Activated B cell treated with CpG ODN at 0.5 μM for 24 hours (primary cell): ENCODE results near the gene ITPRID2. TPM values are rescaled to one million over a fixed set of nuclear protein-coding genes. Genes with fewer than 3 reads are reported as not detected.

Experiments used
- ATAC-seq: fragments of 200-7000 bp; cut with Tn5 transposase; one replicate; pipeline ENCODE4 v1.10.0; 2021; ENCODE audit warnings: low read depth, mild to moderate bottlenecking, moderate library complexity
- CTCF ChIA-PET: fragments of 350-600 bp; sonication (Branson Sonifier 250); formaldehyde crosslinking; loops from one replicate; lab custom pipeline; 2021; ENCODE audit warnings: antibody characterized with exemption; lab: Charles Lee
- POLR2A ChIA-PET: fragments of 350-600 bp; sonication (Branson Sonifier 250); formaldehyde crosslinking; loops from one replicate; lab custom pipeline; 2021; ENCODE audit warnings: antibody characterized with exemption; lab: Charles Lee
- DNase-seq: peaks from one replicate; pipeline ENCODE4 v3.0.0; 2022
- H3K27ac Mint-ChIP-seq: one replicate; pipeline ENCODE4 v1.8.0; 2020; ENCODE audit warnings: mixed read lengths
- H3K27me3 Mint-ChIP-seq: one replicate; pipeline ENCODE4 v1.8.0; 2021; ENCODE audit warnings: mixed read lengths
- H3K36me3 Mint-ChIP-seq: one replicate; pipeline ENCODE4 v1.8.0; 2021; ENCODE audit warnings: low read depth, mixed read lengths
- H3K4me1 Mint-ChIP-seq: one replicate; pipeline ENCODE4 v1.8.0; 2021; ENCODE audit warnings: mixed read lengths
- H3K4me3 Mint-ChIP-seq: one replicate; pipeline ENCODE4 v1.8.0; 2020; ENCODE audit warnings: mild to moderate bottlenecking, mixed read lengths
- H3K9me3 Mint-ChIP-seq: one replicate; pipeline ENCODE4 v1.8.0; 2020; ENCODE audit warnings: mixed read lengths
- intact Hi-C: fragments of 100-400 bp; cut with micrococcal nuclease; formaldehyde crosslinking; loops from one replicate; pipeline ENCODE4 v1.15.1; 2024
- total RNA-seq: library from RNA; stranded (reverse); gene quantifications from 2 replicates; pipeline ENCODE4 v1.2.3, GENCODE V29; 2022
- TF ChIP-seq, protein P1 (sequence below): fragments of 200-600 bp; IDR thresholded peaks from one replicate; pipeline ENCODE4 v1.8.0; 2022; ENCODE audit warnings: antibody characterized with exemption, mild to moderate bottlenecking

The ITPRID2 gene
- total RNA-seq, 1 donor from 2014 or later, result 33.9 TPM

DNA sequence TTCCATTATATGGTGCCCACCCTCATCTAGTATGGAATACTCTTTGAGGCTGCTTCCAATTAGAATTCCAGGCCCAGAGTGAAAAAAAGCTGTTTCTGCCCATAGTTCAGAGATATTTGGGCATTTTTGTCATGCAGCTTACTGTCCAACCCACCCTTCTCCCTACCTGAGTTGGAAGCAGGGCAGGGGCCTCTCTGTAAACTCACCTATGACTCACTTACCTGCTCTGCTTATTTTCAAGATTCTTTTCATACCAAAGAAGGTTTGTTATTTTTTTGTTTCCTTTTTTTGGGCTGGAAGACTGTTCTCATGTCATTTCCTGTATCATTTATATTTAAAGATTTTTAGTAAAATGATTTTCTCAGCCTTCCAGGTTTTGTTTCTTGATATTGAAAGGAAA lies 55.7 kb downstream of the ITPRID2 start:
- no peaks in the 10 kb centered on the region for H3K36me3 Mint-ChIP-seq
- intact Hi-C loops, result no loop called here
- H3K4me1 Mint-ChIP-seq, result no peaks in the 10 kb centered on the region
- H3K9me3 Mint-ChIP-seq, result no peaks in the 10 kb centered on the region
- ChIA-PET POLR2A (no interaction called here), CTCF (no interaction called here)
- H3K27me3 Mint-ChIP-seq, result peaks cover 13% of the 10 kb centered on the region
- no peak for ATAC-seq
- H3K4me3 Mint-ChIP-seq, result no peak overlapping the region
- DNase-seq, result no peak
- TF ChIP-seq, protein P1, sequence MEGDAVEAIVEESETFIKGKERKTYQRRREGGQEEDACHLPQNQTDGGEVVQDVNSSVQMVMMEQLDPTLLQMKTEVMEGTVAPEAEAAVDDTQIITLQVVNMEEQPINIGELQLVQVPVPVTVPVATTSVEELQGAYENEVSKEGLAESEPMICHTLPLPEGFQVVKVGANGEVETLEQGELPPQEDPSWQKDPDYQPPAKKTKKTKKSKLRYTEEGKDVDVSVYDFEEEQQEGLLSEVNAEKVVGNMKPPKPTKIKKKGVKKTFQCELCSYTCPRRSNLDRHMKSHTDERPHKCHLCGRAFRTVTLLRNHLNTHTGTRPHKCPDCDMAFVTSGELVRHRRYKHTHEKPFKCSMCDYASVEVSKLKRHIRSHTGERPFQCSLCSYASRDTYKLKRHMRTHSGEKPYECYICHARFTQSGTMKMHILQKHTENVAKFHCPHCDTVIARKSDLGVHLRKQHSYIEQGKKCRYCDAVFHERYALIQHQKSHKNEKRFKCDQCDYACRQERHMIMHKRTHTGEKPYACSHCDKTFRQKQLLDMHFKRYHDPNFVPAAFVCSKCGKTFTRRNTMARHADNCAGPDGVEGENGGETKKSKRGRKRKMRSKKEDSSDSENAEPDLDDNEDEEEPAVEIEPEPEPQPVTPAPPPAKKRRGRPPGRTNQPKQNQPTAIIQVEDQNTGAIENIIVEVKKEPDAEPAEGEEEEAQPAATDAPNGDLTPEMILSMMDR, result no peak
- no peak overlapping the region for H3K27ac Mint-ChIP-seq

DNA sequence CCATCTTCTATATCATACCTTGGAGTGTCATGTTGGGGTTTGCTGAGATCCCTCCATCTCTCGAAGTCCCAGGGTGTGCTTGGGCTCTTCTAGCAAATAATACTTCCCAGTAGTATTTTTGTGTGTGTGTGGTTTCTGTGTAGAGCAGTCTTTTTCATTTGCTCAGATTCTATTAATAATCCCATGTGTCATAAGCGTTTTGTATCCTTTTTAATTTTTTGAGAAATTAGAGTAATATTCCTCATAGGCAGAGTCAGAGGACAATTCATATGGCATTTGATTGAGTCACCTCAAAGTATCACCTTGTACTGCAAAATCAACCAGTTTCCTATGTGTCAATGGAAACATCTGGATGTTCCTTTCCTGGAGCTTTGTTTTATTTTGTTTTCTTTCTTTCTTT lies 56.7 kb downstream of the ITPRID2 start:
- Mint-ChIP-seq H3K4me3 (no peak overlapping the region), H3K36me3 (no peaks in the 10 kb centered on the region), H3K9me3 (no peaks in the 10 kb centered on the region), H3K4me1 (no peaks in the 10 kb centered on the region), H3K27me3 (peaks cover 13% of the 10 kb centered on the region), H3K27ac (no peak overlapping the region)
- TF ChIP-seq, protein P1, result no peak
- ATAC-seq, result no peak
- DNase-seq, result no peak
- POLR2A ChIA-PET, result no interaction called here
- intact Hi-C loops, result no loop called here
- CTCF ChIA-PET, result no interaction called here

GRCh38 chr2:181949047-181949446 lies 57.5 kb downstream of the ITPRID2 start:
- Mint-ChIP-seq H3K27me3 (peaks cover 13% of the 10 kb centered on the region), H3K4me3 (no peak overlapping the region), H3K9me3 (no peaks in the 10 kb centered on the region), H3K4me1 (no peaks in the 10 kb centered on the region), H3K36me3 (no peaks in the 10 kb centered on the region), H3K27ac (no peak overlapping the region)
- no peak for ATAC-seq
- TF ChIP-seq, protein P1, result no peak
- DNase-seq, result no peak
- POLR2A ChIA-PET, result no interaction called here
- intact Hi-C loops, result no loop called here
- CTCF ChIA-PET, result interaction anchor here (0.8 to 1.0 kb wide), 2 partner anchors 13 to 209 kb away, joined by 3 read pairs; no protein-coding TSS in a partner anchor

DNA sequence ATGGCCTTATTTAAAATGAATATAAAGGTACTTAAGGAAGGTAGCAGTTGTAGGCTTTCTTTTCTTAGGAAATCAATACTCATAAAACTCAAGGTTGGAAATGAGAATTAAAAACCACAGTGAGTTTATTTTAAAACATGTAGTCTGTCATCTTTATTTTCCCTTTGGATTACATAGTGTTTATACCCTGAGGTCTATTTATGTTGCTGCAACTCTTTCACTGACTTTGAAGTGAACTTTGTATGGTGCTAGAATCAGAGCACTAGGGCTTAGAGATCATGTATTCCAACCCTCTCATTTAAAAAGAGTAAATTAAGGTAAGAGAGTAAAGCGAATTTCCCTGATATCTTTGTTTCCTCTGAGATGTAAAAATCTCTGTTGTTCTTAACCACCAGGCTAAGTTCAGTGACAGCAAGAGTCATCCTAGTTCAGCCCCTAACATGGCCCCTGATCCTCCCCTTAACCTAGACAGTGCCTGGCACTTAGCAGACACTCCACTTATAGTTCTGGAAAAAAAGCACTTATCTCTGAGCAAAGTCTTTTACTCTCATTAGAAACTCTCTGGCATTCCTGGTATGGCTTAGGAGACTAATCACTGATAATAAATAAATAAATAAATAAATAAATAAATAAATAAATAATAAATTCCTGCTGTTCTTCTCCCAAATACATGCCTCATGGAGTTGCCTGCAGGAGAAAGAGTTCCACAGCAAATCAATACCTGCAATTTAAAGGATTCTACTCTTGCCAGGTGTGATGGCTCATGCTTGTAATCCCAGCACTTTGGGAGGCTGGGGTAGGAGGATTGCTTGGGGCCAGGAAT lies 61.1 kb downstream of the ITPRID2 start:
- Mint-ChIP-seq H3K27me3 (peaks cover 12% of the 10 kb centered on the region), H3K27ac (no peak overlapping the region), H3K4me1 (peaks cover 5% of the 10 kb centered on the region), H3K9me3 (no peaks in the 10 kb centered on the region), H3K4me3 (no peak overlapping the region), H3K36me3 (no peaks in the 10 kb centered on the region)
- DNase-seq (no peak), ATAC-seq (no peak)
- ChIA-PET CTCF (no interaction called here), POLR2A (no interaction called here)
- TF ChIP-seq, protein P1, result no peak
- intact Hi-C loops, result loop anchor here (5.0 kb wide), 1 partner anchor 875 kb away; no protein-coding TSS in a partner anchor

DNA sequence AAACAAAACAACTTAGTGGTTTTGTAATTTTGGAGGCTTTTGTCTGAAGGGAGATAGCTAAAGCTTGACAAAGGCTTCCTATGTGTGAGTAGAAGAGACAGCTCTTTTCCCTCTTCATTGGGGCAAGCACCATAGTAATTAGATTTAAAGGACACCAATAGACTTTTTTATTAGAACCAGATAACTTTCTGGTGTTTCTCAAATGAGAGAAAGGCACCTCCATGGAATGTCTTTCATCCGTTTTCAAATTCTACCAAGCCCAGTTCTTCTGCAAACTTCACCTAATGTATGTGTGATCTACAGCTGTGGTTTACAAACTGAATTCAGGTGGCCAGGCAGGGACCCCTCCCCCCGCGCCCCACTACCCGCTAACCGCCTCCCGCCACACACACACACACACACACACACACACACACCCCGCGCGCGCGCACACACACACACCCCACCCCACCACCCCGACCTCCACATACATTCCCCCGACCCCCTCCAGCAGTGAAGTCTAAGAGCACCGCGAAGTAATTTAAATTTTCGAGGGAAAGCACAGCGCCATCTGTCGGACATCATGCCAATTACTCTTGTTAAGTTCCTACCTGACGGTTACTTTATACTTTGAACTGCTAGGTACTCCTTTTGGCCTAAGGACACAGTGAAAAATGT lies 62.5 kb downstream of the ITPRID2 start:
- ATAC-seq, result peak; percentile 73
- Mint-ChIP-seq H3K27ac (no peak overlapping the region), H3K27me3 (peaks cover 6% of the 10 kb centered on the region), H3K9me3 (no peaks in the 10 kb centered on the region), H3K4me1 (peaks cover 5% of the 10 kb centered on the region), H3K4me3 (peak overlapping the region; percentile 44), H3K36me3 (no peaks in the 10 kb centered on the region)
- ChIA-PET POLR2A (no interaction called here), CTCF (interaction anchor here (0.6 to 0.8 kb wide), 3 partner anchors 195 to 909 kb away, joined by 3 read pairs; no protein-coding TSS in a partner anchor)
- DNase-seq, result no peak
- TF ChIP-seq, protein P1, result no peak
- intact Hi-C loops, result loop anchor here (1.0 to 5.0 kb wide), 4 partner anchors 61 to 877 kb away; no protein-coding TSS in a partner anchor
